Measurements from ENCODE around the gene DDX60.

DNA sequence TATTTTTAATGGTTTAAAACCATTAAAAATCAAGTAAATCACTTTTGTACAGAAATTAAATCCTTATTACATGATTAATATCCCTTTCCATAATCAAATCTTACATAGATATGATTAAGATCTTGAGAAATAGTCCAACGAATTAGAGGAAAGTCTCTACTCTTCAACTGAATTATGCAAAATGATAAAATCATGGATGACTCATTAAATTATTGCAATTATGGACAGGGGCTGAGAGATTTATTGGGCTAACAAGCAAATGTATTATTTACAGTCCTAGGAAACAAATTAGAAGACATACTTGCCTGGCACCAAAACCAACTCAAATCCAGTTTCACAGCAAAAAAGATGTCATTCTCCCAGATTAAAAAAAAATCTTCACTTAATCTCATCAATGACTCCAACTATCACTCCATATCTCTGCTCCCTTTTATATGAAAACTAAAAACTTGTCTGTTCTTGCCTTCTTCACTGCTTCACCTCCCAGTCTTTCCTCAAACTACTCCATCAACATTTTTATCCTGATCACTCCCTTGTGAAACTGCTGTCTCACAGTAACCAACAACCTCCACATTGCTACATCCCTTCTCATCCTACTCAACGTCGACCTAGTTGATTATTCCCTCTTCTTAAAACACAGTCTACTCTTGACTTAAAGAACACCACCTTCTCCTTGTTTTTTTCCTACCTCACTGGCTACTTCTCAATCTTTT, 18.4 kb upstream of the DDX60 start:
- TF ChIP-seq, protein P1, sequence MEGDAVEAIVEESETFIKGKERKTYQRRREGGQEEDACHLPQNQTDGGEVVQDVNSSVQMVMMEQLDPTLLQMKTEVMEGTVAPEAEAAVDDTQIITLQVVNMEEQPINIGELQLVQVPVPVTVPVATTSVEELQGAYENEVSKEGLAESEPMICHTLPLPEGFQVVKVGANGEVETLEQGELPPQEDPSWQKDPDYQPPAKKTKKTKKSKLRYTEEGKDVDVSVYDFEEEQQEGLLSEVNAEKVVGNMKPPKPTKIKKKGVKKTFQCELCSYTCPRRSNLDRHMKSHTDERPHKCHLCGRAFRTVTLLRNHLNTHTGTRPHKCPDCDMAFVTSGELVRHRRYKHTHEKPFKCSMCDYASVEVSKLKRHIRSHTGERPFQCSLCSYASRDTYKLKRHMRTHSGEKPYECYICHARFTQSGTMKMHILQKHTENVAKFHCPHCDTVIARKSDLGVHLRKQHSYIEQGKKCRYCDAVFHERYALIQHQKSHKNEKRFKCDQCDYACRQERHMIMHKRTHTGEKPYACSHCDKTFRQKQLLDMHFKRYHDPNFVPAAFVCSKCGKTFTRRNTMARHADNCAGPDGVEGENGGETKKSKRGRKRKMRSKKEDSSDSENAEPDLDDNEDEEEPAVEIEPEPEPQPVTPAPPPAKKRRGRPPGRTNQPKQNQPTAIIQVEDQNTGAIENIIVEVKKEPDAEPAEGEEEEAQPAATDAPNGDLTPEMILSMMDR (IDR thresholded peaks at IDR 0.05 in 2 of 3, conservative IDR thresholded peaks at IDR 0.05 in 1 of 3; ENCODE audit: control insufficient read depth in 2 of 3, extremely low read depth in 1 of 3, insufficient read depth in 1 of 3, low read depth in 3 of 3, low read length in 3 of 3): no peak
- TF ChIP-seq CEBPB (IDR thresholded peaks at IDR 0.05; ENCODE audit: borderline replicate concordance in 1 of 2, low read depth in 2 of 2, low read length in 2 of 2) (no peak), FOXM1 (IDR thresholded peaks at IDR 0.05; ENCODE audit: low read depth, low read length) (no peak), DPF2 (IDR thresholded peaks at IDR 0.05) (no peak), POLR2A (IDR thresholded peaks at IDR 0.05; ENCODE audit: low read depth, low read length) (no peak), JUNB (IDR thresholded peaks at IDR 0.05) (no peak)
- TF ChIP-seq, protein P2, sequence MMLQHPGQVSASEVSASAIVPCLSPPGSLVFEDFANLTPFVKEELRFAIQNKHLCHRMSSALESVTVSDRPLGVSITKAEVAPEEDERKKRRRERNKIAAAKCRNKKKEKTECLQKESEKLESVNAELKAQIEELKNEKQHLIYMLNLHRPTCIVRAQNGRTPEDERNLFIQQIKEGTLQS (IDR thresholded peaks at IDR 0.05; ENCODE audit: borderline replicate concordance, extremely low read depth, low read depth, low read length): no peak
- TF ChIP-seq, protein P3, sequence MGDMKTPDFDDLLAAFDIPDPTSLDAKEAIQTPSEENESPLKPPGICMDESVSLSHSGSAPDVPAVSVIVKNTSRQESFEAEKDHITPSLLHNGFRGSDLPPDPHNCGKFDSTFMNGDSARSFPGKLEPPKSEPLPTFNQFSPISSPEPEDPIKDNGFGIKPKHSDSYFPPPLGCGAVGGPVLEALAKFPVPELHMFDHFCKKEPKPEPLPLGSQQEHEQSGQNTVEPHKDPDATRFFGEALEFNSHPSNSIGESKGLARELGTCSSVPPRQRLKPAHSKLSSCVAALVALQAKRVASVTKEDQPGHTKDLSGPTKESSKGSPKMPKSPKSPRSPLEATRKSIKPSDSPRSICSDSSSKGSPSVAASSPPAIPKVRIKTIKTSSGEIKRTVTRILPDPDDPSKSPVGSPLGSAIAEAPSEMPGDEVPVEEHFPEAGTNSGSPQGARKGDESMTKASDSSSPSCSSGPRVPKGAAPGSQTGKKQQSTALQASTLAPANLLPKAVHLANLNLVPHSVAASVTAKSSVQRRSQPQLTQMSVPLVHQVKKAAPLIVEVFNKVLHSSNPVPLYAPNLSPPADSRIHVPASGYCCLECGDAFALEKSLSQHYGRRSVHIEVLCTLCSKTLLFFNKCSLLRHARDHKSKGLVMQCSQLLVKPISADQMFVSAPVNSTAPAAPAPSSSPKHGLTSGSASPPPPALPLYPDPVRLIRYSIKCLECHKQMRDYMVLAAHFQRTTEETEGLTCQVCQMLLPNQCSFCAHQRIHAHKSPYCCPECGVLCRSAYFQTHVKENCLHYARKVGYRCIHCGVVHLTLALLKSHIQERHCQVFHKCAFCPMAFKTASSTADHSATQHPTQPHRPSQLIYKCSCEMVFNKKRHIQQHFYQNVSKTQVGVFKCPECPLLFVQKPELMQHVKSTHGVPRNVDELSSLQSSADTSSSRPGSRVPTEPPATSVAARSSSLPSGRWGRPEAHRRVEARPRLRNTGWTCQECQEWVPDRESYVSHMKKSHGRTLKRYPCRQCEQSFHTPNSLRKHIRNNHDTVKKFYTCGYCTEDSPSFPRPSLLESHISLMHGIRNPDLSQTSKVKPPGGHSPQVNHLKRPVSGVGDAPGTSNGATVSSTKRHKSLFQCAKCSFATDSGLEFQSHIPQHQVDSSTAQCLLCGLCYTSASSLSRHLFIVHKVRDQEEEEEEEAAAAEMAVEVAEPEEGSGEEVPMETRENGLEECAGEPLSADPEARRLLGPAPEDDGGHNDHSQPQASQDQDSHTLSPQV (IDR thresholded peaks at IDR 0.05): no peak
- TF ChIP-seq, protein P4, sequence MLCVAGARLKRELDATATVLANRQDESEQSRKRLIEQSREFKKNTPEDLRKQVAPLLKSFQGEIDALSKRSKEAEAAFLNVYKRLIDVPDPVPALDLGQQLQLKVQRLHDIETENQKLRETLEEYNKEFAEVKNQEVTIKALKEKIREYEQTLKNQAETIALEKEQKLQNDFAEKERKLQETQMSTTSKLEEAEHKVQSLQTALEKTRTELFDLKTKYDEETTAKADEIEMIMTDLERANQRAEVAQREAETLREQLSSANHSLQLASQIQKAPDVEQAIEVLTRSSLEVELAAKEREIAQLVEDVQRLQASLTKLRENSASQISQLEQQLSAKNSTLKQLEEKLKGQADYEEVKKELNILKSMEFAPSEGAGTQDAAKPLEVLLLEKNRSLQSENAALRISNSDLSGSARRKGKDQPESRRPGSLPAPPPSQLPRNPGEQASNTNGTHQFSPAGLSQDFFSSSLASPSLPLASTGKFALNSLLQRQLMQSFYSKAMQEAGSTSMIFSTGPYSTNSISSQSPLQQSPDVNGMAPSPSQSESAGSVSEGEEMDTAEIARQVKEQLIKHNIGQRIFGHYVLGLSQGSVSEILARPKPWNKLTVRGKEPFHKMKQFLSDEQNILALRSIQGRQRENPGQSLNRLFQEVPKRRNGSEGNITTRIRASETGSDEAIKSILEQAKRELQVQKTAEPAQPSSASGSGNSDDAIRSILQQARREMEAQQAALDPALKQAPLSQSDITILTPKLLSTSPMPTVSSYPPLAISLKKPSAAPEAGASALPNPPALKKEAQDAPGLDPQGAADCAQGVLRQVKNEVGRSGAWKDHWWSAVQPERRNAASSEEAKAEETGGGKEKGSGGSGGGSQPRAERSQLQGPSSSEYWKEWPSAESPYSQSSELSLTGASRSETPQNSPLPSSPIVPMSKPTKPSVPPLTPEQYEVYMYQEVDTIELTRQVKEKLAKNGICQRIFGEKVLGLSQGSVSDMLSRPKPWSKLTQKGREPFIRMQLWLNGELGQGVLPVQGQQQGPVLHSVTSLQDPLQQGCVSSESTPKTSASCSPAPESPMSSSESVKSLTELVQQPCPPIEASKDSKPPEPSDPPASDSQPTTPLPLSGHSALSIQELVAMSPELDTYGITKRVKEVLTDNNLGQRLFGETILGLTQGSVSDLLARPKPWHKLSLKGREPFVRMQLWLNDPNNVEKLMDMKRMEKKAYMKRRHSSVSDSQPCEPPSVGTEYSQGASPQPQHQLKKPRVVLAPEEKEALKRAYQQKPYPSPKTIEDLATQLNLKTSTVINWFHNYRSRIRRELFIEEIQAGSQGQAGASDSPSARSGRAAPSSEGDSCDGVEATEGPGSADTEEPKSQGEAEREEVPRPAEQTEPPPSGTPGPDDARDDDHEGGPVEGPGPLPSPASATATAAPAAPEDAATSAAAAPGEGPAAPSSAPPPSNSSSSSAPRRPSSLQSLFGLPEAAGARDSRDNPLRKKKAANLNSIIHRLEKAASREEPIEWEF (IDR thresholded peaks at IDR 0.05; ENCODE audit: insufficient replicate concordance, low read depth, low read length): no peak
- TF ChIP-seq, protein P5, sequence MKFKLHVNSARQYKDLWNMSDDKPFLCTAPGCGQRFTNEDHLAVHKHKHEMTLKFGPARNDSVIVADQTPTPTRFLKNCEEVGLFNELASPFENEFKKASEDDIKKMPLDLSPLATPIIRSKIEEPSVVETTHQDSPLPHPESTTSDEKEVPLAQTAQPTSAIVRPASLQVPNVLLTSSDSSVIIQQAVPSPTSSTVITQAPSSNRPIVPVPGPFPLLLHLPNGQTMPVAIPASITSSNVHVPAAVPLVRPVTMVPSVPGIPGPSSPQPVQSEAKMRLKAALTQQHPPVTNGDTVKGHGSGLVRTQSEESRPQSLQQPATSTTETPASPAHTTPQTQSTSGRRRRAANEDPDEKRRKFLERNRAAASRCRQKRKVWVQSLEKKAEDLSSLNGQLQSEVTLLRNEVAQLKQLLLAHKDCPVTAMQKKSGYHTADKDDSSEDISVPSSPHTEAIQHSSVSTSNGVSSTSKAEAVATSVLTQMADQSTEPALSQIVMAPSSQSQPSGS (IDR thresholded peaks at IDR 0.05; ENCODE audit: low read length): no peak
